HG03457 (cell line): ENCODE results near the gene CARD19.
A peak's percentile ranks its signal among the peaks of the same experiment; 100 is the strongest.

Experiments used
- ATAC-seq: cut with Tn5 transposase; IDR thresholded peaks from one replicate; pipeline ENCODE4 v1.9.1; 2021; ENCODE audit warnings: moderate number of reproducible peaks; ENCODE audit not compliant: unreplicated experiment

CARD19 gene

GRCh38 chr9:93086447-93087224, 9.4 kb upstream of the CARD19 start:
- ATAC-seq, result no peak

GRCh38 chr9:93087971-93088655, 7.9 kb upstream of the CARD19 start:
- no peak for ATAC-seq

GRCh38 chr9:93088656-93089015, 7.4 kb upstream of the CARD19 start:
- no peak for ATAC-seq

- ATAC-seq, result no peak
Observed at GRCh38 chr9:93089024-93089423, 7.0 kb upstream of the CARD19 start.

- ATAC-seq, result no peak
Observed at GRCh38 chr9:93089481-93089991, 6.5 kb upstream of the CARD19 start.

GRCh38 chr9:93090091-93090655, 5.8 kb upstream of the CARD19 start:
- ATAC-seq, result no peak

GRCh38 chr9:93091056-93091452, 5.0 kb upstream of the CARD19 start:
- ATAC-seq, result no peak

- ATAC-seq, result no peak
Observed at GRCh38 chr9:93091453-93092081, 4.5 kb upstream of the CARD19 start.

GRCh38 chr9:93092251-93092991, 3.6 kb upstream of the CARD19 start:
- no peak for ATAC-seq

GRCh38 chr9:93093127-93093876, 2.7 kb upstream of the CARD19 start:
- no peak for ATAC-seq

- no peak for ATAC-seq
Observed at GRCh38 chr9:93093877-93094657, 1.9 kb upstream of the CARD19 start.

GRCh38 chr9:93094658-93095204, 1.3 kb upstream of the CARD19 start:
- ATAC-seq, result no peak

GRCh38 chr9:93095205-93096130, 549 bp upstream of the CARD19 start:
- peak; percentile 57 for ATAC-seq

GRCh38 chr9:93096811-93097382, 880 bp downstream of the CARD19 start:
- ATAC-seq, result no peak

- no peak for ATAC-seq
Observed at GRCh38 chr9:93097511-93098201, 1.6 kb downstream of the CARD19 start.

- ATAC-seq, result no peak
Observed at GRCh38 chr9:93098236-93098946, 2.4 kb downstream of the CARD19 start.
